Stimulated activated naive B cell treated with anti-CD40 and anti-IgM and Interleukin-4, amounts not matched to agents 10 μg/mL and 1 μg/mL and 100 μg/mL, for 72 hours (primary cell): Measurements from ENCODE around the gene CLEC4C.
"Not testable (repeated sequence)": the region's sequence is repeated elsewhere in the genome, so short reads cannot be mapped to it uniquely, and the experiment has no call there.

Experiments used
- ATAC-seq, 2 donors: fragments of 150-1000 bp; cut with Tn5 transposase; replicated peaks; 2 replicates each; pipeline ENCODE4 v1.10.0; 2021; ENCODE audit warnings: moderate library complexity in 1 of 2
- DNase-seq: peaks from one replicate; pipeline ENCODE4 v3.0.0; 2021
- H3K27ac Mint-ChIP-seq: one replicate; pipeline ENCODE4 v1.8.0; 2022; ENCODE audit warnings: mild to moderate bottlenecking, mixed read lengths
- H3K27me3 Mint-ChIP-seq, 2 donors: one replicate each; pipeline ENCODE4 v1.8.0; 2022; ENCODE audit warnings: mixed read lengths in 2 of 2
- H3K36me3 Mint-ChIP-seq, 2 donors: one replicate each; pipeline ENCODE4 v1.8.0; 2022; ENCODE audit warnings: mixed read lengths in 2 of 2, mild to moderate bottlenecking in 1 of 2
- H3K4me1 Mint-ChIP-seq, 2 donors: one replicate each; pipeline ENCODE4 v1.8.0; 2022; ENCODE audit warnings: mixed read lengths in 2 of 2, mild to moderate bottlenecking in 1 of 2
- H3K4me3 Mint-ChIP-seq, 2 donors: one replicate each; pipeline ENCODE4 v1.8.0; 2022; ENCODE audit warnings: mild to moderate bottlenecking in 2 of 2, mixed read lengths in 2 of 2, moderate library complexity in 1 of 2
- H3K9me3 Mint-ChIP-seq, 2 donors: one replicate each; pipeline ENCODE4 v1.8.0; 2022; ENCODE audit warnings: mixed read lengths in 2 of 2, mild to moderate bottlenecking in 1 of 2

Gene CLEC4C

GRCh38 chr12:7751394-7751793, 4.2 kb upstream of the CLEC4C start:
- Mint-ChIP-seq H3K4me1 (peaks cover 8 to 19% of the 10 kb centered on the region in 2 donors), H3K27ac (no peak overlapping the region), H3K27me3 (no peaks in the 10 kb centered on the region), H3K4me3 (no peak overlapping the region), H3K9me3 (peaks cover 0 to 1% of the 10 kb centered on the region in 2 donors), H3K36me3 (peaks cover 2 to 3% of the 10 kb centered on the region in 2 donors)
- DNase-seq (no peak), ATAC-seq (no peak)

GRCh38 chr12:7750350-7750749, 3.2 kb upstream of the CLEC4C start:
- H3K4me1 Mint-ChIP-seq = peaks cover 8 to 19% of the 10 kb centered on the region in 2 donors
- DNase-seq = no peak
- peaks cover 2 to 3% of the 10 kb centered on the region in 2 donors for H3K36me3 Mint-ChIP-seq
- H3K27me3 Mint-ChIP-seq = no peaks in the 10 kb centered on the region
- ATAC-seq = no peak
- H3K4me3 Mint-ChIP-seq = no peak overlapping the region
- no peak overlapping the region for H3K27ac Mint-ChIP-seq
- peaks cover 0 to 3% of the 10 kb centered on the region in 2 donors for H3K9me3 Mint-ChIP-seq

- peaks cover 8 to 19% of the 10 kb centered on the region in 2 donors for H3K4me1 Mint-ChIP-seq
- DNase-seq (no peak), ATAC-seq (peak; percentile 45 to 59)
- no peak overlapping the region for H3K27ac Mint-ChIP-seq
- no peak overlapping the region for H3K4me3 Mint-ChIP-seq
- H3K9me3 Mint-ChIP-seq = peaks cover 0 to 3% of the 10 kb centered on the region in 2 donors
- peaks cover 2 to 3% of the 10 kb centered on the region in 2 donors for H3K36me3 Mint-ChIP-seq
- H3K27me3 Mint-ChIP-seq = no peaks in the 10 kb centered on the region
Observed at GRCh38 chr12:7749442-7749841, 2.3 kb upstream of the CLEC4C start.

DNA sequence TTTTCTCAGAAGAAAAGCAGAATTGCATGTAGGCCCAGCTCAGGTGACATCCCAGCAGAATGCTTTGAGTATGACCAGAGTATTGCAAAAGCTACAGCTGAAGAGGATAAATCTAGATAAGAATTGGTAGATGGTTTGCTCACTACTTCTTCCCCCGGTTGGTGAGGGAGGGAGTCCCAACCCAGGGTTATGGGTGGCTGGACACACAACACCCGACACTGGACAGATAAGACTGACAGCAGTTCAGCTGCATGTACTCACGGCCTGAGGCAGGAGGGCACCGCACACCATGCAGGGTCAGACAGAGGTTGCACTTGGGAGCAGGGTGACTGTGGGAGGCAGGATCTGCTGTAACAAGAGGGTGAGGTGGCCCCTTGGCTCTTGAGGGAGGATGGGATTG, 1.7 kb upstream of the CLEC4C start:
- peak in 1 of 2 donors; percentile 27 for ATAC-seq
- peak overlapping the region; percentile 56 for H3K27ac Mint-ChIP-seq
- peaks cover 2 to 3% of the 10 kb centered on the region in 2 donors for H3K36me3 Mint-ChIP-seq
- H3K4me3 Mint-ChIP-seq = no peak overlapping the region
- DNase-seq = no peak
- peaks cover 8 to 19% of the 10 kb centered on the region in 2 donors for H3K4me1 Mint-ChIP-seq
- peaks cover 0 to 3% of the 10 kb centered on the region in 2 donors for H3K9me3 Mint-ChIP-seq
- no peaks in the 10 kb centered on the region for H3K27me3 Mint-ChIP-seq

- Mint-ChIP-seq H3K36me3 (no peaks in the 10 kb centered on the region), H3K4me1 (peaks cover 2 to 8% of the 10 kb centered on the region in 2 donors), H3K27me3 (no peaks in the 10 kb centered on the region), H3K27ac (no peak overlapping the region), H3K4me3 (no peak overlapping the region), H3K9me3 (peaks cover 0 to 2% of the 10 kb centered on the region in 2 donors)
- DNase-seq = no peak
- ATAC-seq = no peak
Observed at GRCh38 chr12:7732993-7733392, 14.2 kb downstream of the CLEC4C start.

GRCh38 chr12:7731486-7731885, 15.7 kb downstream of the CLEC4C start:
- peaks cover 2 to 8% of the 10 kb centered on the region in 2 donors for H3K4me1 Mint-ChIP-seq
- ATAC-seq = no peak
- no peak overlapping the region for H3K27ac Mint-ChIP-seq
- no peak for DNase-seq
- peaks cover 0 to 2% of the 10 kb centered on the region in 2 donors for H3K9me3 Mint-ChIP-seq
- H3K36me3 Mint-ChIP-seq = no peaks in the 10 kb centered on the region
- H3K27me3 Mint-ChIP-seq = no peaks in the 10 kb centered on the region
- no peak overlapping the region for H3K4me3 Mint-ChIP-seq

DNA sequence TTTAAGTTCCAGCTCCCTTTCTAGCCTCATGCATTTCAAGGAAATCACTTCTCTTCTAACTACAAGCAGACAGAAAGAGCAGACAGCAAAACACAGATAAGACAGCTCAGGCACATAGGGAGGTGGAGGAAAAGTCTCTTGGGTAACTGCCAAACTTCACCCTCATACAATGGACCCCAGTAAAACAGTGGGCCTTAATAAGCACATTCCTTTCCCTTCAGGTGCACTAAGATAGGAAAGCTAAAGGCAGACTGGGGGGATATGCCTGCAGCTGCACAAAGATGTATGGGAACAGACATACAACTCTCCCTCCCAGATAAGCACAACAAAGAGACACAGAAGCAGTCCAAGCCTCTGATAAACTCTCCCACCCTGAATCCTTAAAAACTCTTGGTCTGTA, 16.2 kb downstream of the CLEC4C start:
- H3K9me3 Mint-ChIP-seq, DNase-seq, H3K27ac Mint-ChIP-seq, H3K27me3 Mint-ChIP-seq, ATAC-seq, H3K4me1 Mint-ChIP-seq, H3K36me3 Mint-ChIP-seq, H3K4me3 Mint-ChIP-seq: not testable (repeated sequence)

GRCh38 chr12:7729746-7730145, 17.4 kb downstream of the CLEC4C start:
- Mint-ChIP-seq H3K27me3 (no peaks in the 10 kb centered on the region), H3K27ac (no peak overlapping the region), H3K36me3 (no peaks in the 10 kb centered on the region), H3K4me1 (peaks cover 2 to 8% of the 10 kb centered on the region in 2 donors), H3K9me3 (no peaks in the 10 kb centered on the region), H3K4me3 (no peak overlapping the region)
- ATAC-seq (peak; percentile 68), DNase-seq (no peak)

DNA sequence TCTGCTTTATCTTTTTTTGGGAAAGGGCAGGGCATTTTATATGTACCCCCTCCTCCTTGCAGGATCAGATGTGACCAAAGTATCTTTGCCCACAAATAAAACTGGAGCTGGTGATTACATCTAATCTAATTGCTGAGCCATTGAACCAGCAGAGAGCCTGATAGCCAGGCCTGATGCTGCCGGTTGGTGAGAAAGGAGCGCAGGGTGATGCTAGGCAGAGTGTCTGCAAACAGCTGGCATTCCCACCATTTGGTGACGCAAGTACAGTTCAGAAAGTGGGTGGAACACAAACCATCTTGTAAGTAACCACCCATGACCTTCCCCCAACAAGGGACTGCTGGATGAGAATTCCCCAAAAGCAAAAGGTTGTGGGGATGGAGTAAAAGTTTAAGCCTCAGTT, 23.2 kb downstream of the CLEC4C start:
- no peaks in the 10 kb centered on the region for H3K36me3 Mint-ChIP-seq
- peaks cover 0 to 3% of the 10 kb centered on the region in 2 donors for H3K27me3 Mint-ChIP-seq
- ATAC-seq (no peak), DNase-seq (no peak)
- no peaks in the 10 kb centered on the region for H3K9me3 Mint-ChIP-seq
- H3K27ac Mint-ChIP-seq = no peak overlapping the region
- no peaks in the 10 kb centered on the region for H3K4me1 Mint-ChIP-seq
- H3K4me3 Mint-ChIP-seq = no peak overlapping the region

DNA sequence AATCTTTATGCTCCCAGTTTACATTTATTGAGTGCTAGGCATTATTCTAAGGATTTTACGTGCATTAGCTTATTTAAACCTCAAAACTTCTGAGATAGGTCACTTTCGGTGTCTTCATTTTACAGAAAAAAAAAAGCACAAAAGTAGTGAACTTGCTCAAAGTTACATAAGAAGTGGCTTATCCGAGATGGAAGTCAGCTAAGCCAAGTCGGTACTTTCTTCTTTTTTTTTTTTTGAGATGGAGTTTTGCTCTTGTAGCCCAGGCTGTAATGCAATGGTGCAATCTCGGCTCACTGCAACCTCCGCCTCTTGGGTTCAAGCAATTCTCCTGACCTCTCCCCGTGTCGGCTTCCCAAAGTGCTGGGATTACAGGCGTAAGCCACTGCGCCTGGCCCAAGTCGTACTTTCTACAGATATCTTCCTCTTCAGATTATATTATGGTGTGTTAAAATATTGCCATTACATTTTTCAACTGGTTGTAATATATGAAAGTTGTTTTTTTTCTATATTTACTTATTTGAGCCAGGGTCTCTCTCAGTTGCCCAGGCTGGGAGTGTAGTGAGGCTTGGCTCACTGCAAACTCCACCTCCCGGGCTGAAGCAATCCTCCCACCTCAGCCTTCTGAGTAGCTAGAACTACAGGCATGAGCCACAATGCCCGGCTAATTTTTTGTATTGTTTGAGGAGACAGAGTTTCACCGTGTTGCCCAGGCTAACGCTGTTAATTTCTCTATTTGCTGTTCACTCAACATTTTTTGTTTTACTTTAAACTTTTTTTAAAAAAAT, 27.0 kb downstream of the CLEC4C start:
- Mint-ChIP-seq H3K27ac (no peak overlapping the region), H3K27me3 (peaks cover 0 to 3% of the 10 kb centered on the region in 2 donors), H3K4me3 (no peak overlapping the region), H3K9me3 (no peaks in the 10 kb centered on the region), H3K36me3 (no peaks in the 10 kb centered on the region), H3K4me1 (no peaks in the 10 kb centered on the region)
- DNase-seq (no peak), ATAC-seq (no peak)

GRCh38 chr12:7716381-7716780, 30.8 kb downstream of the CLEC4C start:
- Mint-ChIP-seq H3K4me1 (no peaks in the 10 kb centered on the region), H3K27me3 (peaks cover 0 to 3% of the 10 kb centered on the region in 2 donors), H3K27ac (no peak overlapping the region), H3K9me3 (no peaks in the 10 kb centered on the region), H3K36me3 (no peaks in the 10 kb centered on the region), H3K4me3 (no peak overlapping the region)
- ATAC-seq (peak; percentile 60 to 64), DNase-seq (no peak)

DNA sequence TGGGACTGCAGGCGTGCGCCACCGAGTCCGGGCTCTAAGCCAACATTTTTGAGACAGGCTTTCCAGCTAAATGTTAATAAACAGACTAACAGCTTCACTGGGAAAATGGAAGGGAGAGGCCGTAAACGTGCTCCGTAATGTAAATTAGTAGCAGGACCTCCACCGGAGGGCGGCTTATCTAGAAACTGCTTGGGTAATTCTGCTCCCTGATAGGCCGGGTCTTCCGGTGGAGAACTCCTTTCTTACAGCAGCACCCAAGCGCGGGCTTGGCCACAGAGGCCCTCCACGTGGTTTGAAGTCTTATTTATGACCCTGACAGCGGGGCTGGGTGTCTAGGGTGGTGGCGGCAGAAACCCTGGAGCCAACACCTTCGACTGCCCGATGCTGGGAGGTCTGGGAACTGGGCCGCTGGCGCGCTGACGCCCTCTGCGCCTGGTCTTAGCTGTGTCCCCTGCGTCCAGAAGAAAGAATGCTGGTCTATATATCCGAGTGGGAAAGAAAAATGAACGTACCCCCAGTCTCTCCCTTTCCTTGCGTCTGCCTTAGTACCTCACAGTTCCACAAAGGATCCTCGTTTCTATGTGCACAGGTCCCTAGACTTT, 34.2 kb downstream of the CLEC4C start:
- no peaks in the 10 kb centered on the region for H3K27me3 Mint-ChIP-seq
- no peak overlapping the region for H3K4me3 Mint-ChIP-seq
- ATAC-seq (no peak), DNase-seq (no peak)
- H3K4me1 Mint-ChIP-seq = no peaks in the 10 kb centered on the region
- no peaks in the 10 kb centered on the region for H3K9me3 Mint-ChIP-seq
- no peaks in the 10 kb centered on the region for H3K36me3 Mint-ChIP-seq
- no peak overlapping the region for H3K27ac Mint-ChIP-seq

- Mint-ChIP-seq H3K4me1 (no peaks in the 10 kb centered on the region), H3K9me3 (no peaks in the 10 kb centered on the region), H3K4me3 (no peak within 1 kb of the TSS), H3K36me3 (no peaks in the 10 kb centered on the region), H3K27ac (no peak within 1 kb of the TSS), H3K27me3 (no peaks in the 10 kb centered on the region)
- DNase-seq (no peak), ATAC-seq (no peak)
Observed at GRCh38 chr12:7711133-7711532, 36.0 kb downstream of the CLEC4C start, which contains the start of gene DPPA3. Gene DPPA3, plus strand, starts transcription at chr12:7711433. Its CDS starts 138 bp downstream, at chr12:7711571.

DNA sequence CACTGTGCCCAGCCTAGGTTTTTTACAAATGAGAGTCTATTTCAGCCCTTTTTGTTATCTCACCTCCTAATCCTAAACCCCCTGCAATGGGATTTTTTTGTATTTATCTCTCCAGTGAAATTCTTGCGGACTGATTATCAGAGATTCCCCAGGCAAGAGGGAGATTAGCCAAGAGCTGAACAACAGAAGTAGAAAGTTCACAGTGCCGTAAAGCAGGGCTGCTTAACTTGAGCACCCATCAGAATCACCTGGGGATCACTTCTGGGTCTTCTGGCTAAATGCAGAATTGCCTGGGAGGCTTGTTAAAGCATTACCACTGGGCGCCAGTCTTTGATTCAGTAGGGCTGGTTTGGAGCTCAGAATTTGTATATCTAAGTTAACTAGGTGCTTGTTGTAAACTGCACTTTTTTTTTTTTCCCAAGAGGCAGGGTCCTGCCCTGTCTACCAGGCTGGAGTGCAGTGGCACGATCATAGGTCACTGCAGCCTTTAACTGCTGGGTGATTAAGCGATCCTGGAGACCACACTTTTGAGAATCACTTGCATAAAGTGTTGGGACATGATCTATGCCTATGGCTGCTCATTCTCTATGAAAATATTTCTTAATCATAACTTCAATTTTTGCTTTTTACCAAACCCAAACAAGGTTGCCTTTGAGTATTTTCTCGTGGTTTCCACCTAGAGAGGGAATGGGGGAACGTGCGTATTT, 37.1 kb downstream of the CLEC4C start:
- Mint-ChIP-seq H3K4me3 (no peak overlapping the region), H3K27ac (no peak overlapping the region), H3K36me3 (no peaks in the 10 kb centered on the region), H3K27me3 (no peaks in the 10 kb centered on the region), H3K4me1 (no peaks in the 10 kb centered on the region), H3K9me3 (no peaks in the 10 kb centered on the region)
- no peak for ATAC-seq
- no peak for DNase-seq
